Muscle of leg (tissue), 11 donors: ENCODE measurements around the gene UQCC2. TPM values are rescaled to one million over a fixed set of nuclear protein-coding genes. Genes with fewer than 3 reads are reported as not detected.

Experiments
- DNase-seq: peaks from one replicate; pipeline ENCODE4 v3.0.0; 2013
- H3K27ac ChIP-seq: one replicate; pipeline ENCODE4 v1.5.1; 2013; ENCODE audit warnings: mild to moderate bottlenecking, low read length, control low read depth
- H3K27me3 ChIP-seq: one replicate; pipeline ENCODE4 v1.6.1; 2013; ENCODE audit warnings: low read length; ENCODE audit not compliant: control insufficient read depth, insufficient read depth
- H3K36me3 ChIP-seq: one replicate; pipeline ENCODE4 v1.6.1; 2013; ENCODE audit warnings: low read length; ENCODE audit not compliant: control insufficient read depth, insufficient read depth
- H3K4me1 ChIP-seq: one replicate; pipeline ENCODE4 v1.6.1; 2013; ENCODE audit warnings: low read length; ENCODE audit not compliant: control insufficient read depth, insufficient read depth
- H3K4me3 ChIP-seq: one replicate; pipeline ENCODE4 v1.5.1; 2013; ENCODE audit warnings: low read length, control low read depth
- H3K9me3 ChIP-seq: replicated peaks from 2 replicates; pipeline ENCODE4 v1.6.1; 2013; ENCODE audit warnings: low read depth, low read length; ENCODE audit not compliant: control insufficient read depth
- WGBS: methylation state at CpG from one replicate; pipeline ENCODE4 v1.1.5; 2013; ENCODE audit warnings: missing lambda C conversion rate; ENCODE audit not compliant: insufficient coverage; 5-methylcytosine and 5-hydroxymethylcytosine counted together
- polyA plus RNA-seq, 8 donors: library from polyadenylated mRNA; unstranded; fragments of 120-200 nt; gene quantifications; one replicate each; pipeline versions ENCODE4 v1.2.1 to v1.2.3, GENCODE V29; 2013; ENCODE audit warnings: inconsistent platforms in 1 of 8, low replicate concordance in 1 of 8; ENCODE audit not compliant: insufficient read length in 8 of 8, insufficient read depth in 1 of 8
- total RNA-seq: library from RNA; stranded (reverse); fragments of 120-200 nt; gene quantifications from one replicate; pipeline ENCODE4 v1.2.4, GENCODE V29; 2013

Gene UQCC2
- total and polyA plus RNA-seq, 9 donors, result 60.6 to 99.9 (median 74.8) TPM

DNA sequence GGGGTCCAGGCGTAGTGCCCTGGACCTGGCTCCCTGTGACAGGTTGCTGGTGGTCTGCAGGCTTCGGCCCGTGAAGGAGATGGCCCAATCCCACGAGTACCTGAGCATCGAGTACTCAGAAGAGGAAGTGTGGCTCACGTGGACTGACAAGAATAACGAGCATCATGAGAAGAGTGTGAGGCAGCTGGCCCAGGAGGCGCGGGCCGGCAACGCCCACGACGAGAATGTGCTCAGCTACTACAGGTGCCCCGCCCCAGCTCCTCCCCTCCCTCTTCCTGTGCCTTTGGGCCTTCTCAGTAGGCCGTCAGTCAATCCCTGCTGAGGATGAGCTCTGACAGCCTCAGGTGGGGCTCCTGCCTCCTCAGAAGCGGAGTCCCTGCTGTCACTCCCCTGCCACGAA is 42.6 kb downstream of the UQCC2 start:
- H3K4me1 ChIP-seq, result peaks cover 7% of the 10 kb centered on the region
- H3K9me3 ChIP-seq, result no peaks in the 10 kb centered on the region
- no peak overlapping the region for H3K4me3 ChIP-seq
- no peak overlapping the region for H3K27ac ChIP-seq
- no peaks in the 10 kb centered on the region for H3K27me3 ChIP-seq
- H3K36me3 ChIP-seq, result peaks cover 31% of the 10 kb centered on the region
- no peak for DNase-seq
- WGBS, result 46% methylated on average over 16 of the region's 17 CpGs

GRCh38 chr6:33668328-33668727 is 43.2 kb downstream of the UQCC2 start:
- Histone ChIP-seq H3K27ac (no peak overlapping the region), H3K27me3 (no peaks in the 10 kb centered on the region), H3K4me1 (peaks cover 7% of the 10 kb centered on the region), H3K9me3 (no peaks in the 10 kb centered on the region), H3K36me3 (peaks cover 31% of the 10 kb centered on the region), H3K4me3 (no peak overlapping the region)
- DNase-seq, result no peak
- WGBS, result 87% methylated on average over 7 of the region's 8 CpGs

GRCh38 chr6:33667776-33668175 is 43.7 kb downstream of the UQCC2 start:
- H3K9me3 ChIP-seq, result no peaks in the 10 kb centered on the region
- H3K27me3 ChIP-seq, result no peaks in the 10 kb centered on the region
- peaks cover 32% of the 10 kb centered on the region for H3K36me3 ChIP-seq
- WGBS, result 97% methylated on average over 8 of the region's 11 CpGs
- no peak for DNase-seq
- no peak overlapping the region for H3K4me3 ChIP-seq
- peaks cover 1% of the 10 kb centered on the region for H3K4me1 ChIP-seq
- H3K27ac ChIP-seq, result no peak overlapping the region

DNA sequence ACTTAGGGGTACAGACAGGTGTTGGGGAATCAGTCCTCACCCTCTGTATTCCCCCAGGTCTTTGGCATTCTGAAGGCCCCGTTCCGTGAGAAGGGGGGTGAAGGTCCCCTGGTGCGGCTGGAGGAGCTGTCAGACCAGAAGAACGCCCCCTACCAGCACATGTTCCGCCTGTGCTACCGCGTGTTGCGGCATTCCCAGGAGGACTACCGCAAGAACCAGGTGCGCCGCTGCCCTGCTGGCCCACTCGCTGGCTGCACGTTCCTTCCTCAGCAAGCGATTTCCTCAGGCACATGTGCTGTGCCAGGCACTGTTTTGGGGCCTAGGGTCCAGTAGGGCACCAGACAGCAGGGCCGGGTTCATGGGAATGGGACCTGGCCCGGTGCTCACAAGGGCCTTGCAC is 44.4 kb downstream of the UQCC2 start:
- peaks cover 34% of the 10 kb centered on the region for H3K36me3 ChIP-seq
- H3K27me3 ChIP-seq, result no peaks in the 10 kb centered on the region
- 94% methylated on average over 13 of the region's 16 CpGs for WGBS

GRCh38 chr6:33665957-33666356 is 45.5 kb downstream of the UQCC2 start:
- Histone ChIP-seq H3K9me3 (no peaks in the 10 kb centered on the region), H3K4me1 (no peaks in the 10 kb centered on the region), H3K27me3 (no peaks in the 10 kb centered on the region), H3K27ac (no peak overlapping the region), H3K4me3 (no peak overlapping the region), H3K36me3 (peaks cover 34% of the 10 kb centered on the region)
- 97% methylated on average over 5 of the region's 13 CpGs for WGBS
- DNase-seq, result no peak

More for the DNA sequence above, 44.4 kb downstream of the UQCC2 start:
- H3K4me3 ChIP-seq, result no peak overlapping the region
- H3K9me3 ChIP-seq, result no peaks in the 10 kb centered on the region
- no peak overlapping the region for H3K27ac ChIP-seq
- DNase-seq, result no peak
- no peaks in the 10 kb centered on the region for H3K4me1 ChIP-seq

- DNase-seq, result no peak
- H3K9me3 ChIP-seq, result no peaks in the 10 kb centered on the region
- H3K27me3 ChIP-seq, result peaks cover 2% of the 10 kb centered on the region
- H3K4me3 ChIP-seq, result no peak overlapping the region
- no peaks in the 10 kb centered on the region for H3K4me1 ChIP-seq
- no peak overlapping the region for H3K27ac ChIP-seq
- H3K36me3 ChIP-seq, result peaks cover 25% of the 10 kb centered on the region
- 83% methylated on average over 7 of the region's 17 CpGs for WGBS
Measured at GRCh38 chr6:33664506-33665057, 46.9 kb downstream of the UQCC2 start.

- DNase-seq, result no peak
- no peaks in the 10 kb centered on the region for H3K4me1 ChIP-seq
- H3K4me3 ChIP-seq, result no peak overlapping the region
- H3K36me3 ChIP-seq, result peaks cover 26% of the 10 kb centered on the region
- no peak overlapping the region for H3K27ac ChIP-seq
- no peaks in the 10 kb centered on the region for H3K9me3 ChIP-seq
- peaks cover 2% of the 10 kb centered on the region for H3K27me3 ChIP-seq
- 92% methylated on average over 13 of the region's 16 CpGs for WGBS
Measured at GRCh38 chr6:33663727-33664449, 47.6 kb downstream of the UQCC2 start.

DNA sequence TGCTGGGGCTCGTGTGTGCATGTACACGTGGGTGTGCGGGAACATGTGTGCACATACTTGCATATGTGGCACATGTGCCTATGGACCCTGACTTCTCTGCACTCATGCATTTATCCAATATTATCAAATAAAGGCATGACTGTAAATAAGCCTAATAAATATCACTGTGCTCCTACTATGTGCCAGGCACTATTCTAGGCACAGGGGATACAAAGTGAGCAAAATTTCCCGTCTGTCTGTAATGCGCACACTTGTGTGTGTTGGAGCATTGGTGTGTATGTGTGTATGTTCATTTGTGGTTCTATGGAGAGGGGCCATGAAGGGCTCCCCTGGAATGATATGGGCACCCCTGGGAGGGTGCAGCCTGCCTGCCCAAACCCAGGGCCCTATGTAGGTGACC is 48.5 kb downstream of the UQCC2 start:
- Histone ChIP-seq H3K36me3 (peaks cover 18% of the 10 kb centered on the region), H3K4me1 (no peaks in the 10 kb centered on the region), H3K4me3 (no peak overlapping the region), H3K27me3 (peaks cover 2% of the 10 kb centered on the region), H3K9me3 (no peaks in the 10 kb centered on the region), H3K27ac (no peak overlapping the region)
- 100% methylated on average over 4 of the region's 5 CpGs for WGBS
- no peak for DNase-seq

DNA sequence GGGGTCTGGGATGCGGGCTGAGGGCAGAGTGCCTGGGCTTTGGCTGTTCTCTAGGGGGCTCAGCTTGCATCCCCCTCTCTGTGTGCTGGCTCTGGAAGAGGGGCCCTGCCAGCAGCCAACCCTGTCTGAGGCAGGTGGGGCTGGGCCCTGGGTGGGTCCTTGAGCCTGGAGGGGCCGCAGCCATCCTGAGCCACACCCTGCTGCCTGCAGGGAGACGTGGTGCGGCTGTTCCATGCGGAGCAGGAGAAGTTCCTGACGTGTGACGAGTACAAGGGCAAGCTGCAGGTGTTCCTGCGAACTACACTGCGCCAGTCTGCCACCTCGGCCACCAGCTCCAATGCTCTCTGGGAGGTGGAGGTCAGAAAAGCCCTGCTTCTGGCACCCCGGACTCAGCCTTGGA is 49.2 kb downstream of the UQCC2 start:
- H3K27ac ChIP-seq, result no peak overlapping the region
- no peaks in the 10 kb centered on the region for H3K9me3 ChIP-seq
- no peak overlapping the region for H3K4me3 ChIP-seq
- 86% methylated on average over 8 of the region's 11 CpGs for WGBS
- no peak for DNase-seq
- H3K27me3 ChIP-seq, result peaks cover 2% of the 10 kb centered on the region
- H3K36me3 ChIP-seq, result peaks cover 11% of the 10 kb centered on the region
- H3K4me1 ChIP-seq, result no peaks in the 10 kb centered on the region

DNA sequence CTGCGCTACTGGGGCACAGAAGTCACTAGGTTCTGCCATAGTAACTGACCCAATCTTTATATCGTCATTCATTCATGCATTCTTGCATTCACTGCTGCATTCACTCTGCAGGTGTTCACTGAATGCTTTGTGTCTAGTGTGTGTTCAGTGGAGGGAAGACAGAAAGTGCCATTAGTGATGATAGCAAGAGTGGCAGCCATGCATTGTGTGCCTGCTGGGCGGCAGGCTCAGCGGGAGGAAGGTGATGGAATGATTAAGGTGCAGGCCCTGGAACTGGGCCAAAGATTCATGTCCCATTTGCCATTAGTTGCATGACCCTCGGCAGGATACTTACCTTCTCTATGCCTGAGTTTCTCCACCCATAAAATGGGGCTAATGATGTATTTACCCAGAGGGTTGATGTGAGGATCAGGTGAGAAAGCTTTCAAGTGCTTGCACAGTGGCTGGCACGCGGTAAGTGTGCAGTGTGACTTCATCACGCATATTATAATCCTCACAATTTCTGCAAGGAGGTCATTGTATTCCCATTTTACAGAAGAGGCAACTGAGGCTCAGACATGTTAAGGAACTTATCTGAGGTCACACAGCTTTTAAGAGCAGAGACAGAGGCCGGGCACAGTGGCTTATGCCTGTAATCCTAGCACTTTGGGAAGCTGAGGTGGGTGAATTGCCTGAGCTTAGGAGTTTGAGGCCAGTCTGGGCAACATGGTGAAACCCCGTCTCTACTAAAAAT is 50.2 kb downstream of the UQCC2 start:
- H3K4me3 ChIP-seq, result no peak overlapping the region
- no peaks in the 10 kb centered on the region for H3K4me1 ChIP-seq
- H3K27me3 ChIP-seq, result peaks cover 6% of the 10 kb centered on the region
- H3K36me3 ChIP-seq, result peaks cover 4% of the 10 kb centered on the region
- 70% methylated on average over 1 of the region's 10 CpGs for WGBS
- no peak for DNase-seq
- H3K9me3 ChIP-seq, result no peaks in the 10 kb centered on the region
- no peak overlapping the region for H3K27ac ChIP-seq
